Activated CD8-positive, alpha-beta memory T cell treated with anti-CD3 and anti-CD28 coated beads, Interleukin-2, amount 50 U/mL, for 4 hours (primary cell): ENCODE data around the gene MCRIP1.

Experiments used
- DNase-seq: peaks from one replicate; pipeline ENCODE4 v3.0.0-alpha.2; 2020

The MCRIP1 gene

DNA sequence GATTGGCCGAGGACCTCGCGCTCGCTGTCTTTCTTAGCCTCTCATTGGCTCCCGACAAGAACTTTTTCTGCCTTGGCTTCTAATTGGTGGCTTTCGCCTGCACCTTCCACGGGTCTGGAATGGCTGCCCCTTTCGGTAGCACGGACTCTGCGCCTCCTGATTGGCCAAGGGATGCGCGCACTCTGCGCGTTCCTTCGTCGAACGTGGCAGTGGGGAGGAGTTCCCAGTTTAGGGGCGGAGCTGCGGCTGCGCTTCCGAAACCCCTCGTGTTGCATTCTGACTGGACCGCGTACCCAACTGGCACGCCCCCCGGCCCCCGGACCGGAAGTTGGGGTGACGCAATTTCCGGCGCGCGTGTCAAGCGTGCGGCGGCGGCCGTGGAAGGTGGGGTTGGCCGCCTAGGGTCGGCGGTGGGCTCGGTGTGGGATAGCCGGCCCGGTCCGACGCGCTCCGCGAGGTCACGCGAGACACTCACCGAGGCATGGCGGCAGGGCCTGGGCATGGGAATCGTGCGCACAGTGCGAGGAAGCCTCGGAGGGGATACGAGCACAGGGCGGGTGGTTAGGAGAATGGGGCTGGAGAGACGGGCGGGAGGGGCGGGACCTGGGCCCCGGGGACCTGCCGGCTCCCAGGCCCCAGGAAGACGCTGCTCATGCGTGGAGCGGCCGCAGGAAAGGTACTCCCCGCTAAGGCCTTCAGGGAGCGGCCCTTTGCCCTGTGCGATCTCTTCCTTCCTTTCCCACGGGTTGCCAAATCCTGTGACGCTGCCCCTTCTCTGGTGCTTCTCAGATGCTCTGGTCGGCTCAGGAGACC, 27.9 kb upstream of the MCRIP1 start:
- peak; percentile 99 for DNase-seq

DNA sequence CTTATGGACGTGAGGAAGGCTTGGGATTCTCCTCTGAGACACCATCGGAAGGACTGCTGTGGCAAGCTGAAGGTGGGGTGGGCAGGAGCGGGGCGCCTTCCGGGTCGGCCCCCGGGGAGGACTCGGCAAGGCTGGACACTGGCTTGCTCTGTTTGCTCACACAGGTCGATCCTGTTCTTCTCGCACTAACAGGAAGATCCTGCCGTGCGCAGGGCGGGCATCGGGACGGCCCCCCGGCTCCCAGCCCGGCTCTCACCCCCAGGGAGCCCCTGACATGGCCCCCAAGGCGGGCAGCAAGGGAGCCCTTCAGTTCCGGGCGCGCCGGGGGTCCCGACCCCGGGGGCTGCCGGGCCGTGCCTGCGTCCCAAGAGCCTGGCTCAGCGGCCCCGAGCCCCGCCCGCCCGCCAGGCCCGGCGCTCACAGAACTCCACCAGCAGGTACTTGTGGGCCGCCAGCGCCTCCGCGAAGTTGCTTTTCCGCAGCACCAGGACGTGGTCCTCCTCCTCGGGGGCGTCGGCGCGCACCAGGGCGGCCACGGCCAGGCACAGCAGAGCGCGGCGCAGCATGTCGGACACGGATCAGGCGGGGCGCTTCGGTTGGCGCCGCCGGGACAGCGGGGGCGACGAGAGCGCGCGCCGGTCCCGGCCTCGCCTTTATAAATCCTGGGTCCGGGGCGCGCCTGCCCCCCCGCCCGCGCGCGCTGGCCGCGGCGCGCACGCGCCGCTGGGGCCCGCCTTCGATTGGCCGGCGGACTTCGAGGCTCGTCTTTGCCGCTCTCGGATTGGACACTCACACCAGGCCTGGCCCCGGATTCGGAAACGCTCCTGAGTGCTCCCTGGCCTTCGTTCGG, 27.0 kb upstream of the MCRIP1 start, which contains the start of gene P4HB:
Gene P4HB, minus strand, starts transcription at position 630 of the 850 bp plus-strand sequence. Its CDS starts 64 bp downstream, at position 566.
- DNase-seq: no peak

DNA sequence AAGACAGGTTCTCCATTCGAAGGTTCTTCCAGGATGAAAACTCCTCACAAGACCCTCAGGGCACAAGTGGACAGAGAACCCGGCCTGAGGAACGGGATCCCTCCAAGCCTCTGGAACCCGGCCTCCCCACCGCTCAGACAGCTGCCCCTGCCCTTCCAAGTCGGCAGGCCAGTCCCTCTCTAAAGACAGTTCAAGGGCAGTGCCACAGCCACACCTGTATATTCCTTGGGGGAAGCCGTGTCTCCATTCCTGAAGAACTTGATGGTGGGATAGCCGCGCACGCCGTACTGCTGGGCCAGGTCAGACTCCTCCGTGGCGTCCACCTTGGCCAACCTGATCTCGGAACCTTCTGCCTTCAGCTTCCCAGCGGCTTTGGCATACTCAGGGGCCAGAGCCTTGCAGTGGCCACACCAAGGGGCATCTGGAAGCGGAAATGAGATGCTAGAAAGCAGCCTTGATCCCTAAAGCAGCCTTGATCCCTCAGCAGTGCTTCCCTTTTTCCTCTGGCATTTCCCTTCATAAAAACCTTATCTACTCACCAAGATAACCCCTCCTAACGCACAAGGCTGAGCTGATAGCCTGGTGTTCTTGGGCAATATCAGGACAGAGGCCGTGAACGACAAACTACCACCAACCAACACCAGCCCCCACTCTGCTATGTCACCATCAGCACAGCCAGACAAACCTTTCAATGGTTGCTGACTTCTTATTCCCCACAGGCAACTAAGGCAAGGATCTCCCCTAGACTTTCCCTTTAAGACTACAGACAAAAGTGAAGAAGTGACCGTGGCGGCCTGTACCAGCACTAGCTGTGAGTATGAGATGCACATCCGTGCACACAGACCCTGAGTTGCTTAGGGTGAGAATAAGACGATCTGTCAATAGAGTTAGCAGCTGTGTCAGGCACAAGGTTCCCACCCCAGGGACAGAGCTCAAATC, 26.1 kb upstream of the MCRIP1 start:
- no peak for DNase-seq

DNA sequence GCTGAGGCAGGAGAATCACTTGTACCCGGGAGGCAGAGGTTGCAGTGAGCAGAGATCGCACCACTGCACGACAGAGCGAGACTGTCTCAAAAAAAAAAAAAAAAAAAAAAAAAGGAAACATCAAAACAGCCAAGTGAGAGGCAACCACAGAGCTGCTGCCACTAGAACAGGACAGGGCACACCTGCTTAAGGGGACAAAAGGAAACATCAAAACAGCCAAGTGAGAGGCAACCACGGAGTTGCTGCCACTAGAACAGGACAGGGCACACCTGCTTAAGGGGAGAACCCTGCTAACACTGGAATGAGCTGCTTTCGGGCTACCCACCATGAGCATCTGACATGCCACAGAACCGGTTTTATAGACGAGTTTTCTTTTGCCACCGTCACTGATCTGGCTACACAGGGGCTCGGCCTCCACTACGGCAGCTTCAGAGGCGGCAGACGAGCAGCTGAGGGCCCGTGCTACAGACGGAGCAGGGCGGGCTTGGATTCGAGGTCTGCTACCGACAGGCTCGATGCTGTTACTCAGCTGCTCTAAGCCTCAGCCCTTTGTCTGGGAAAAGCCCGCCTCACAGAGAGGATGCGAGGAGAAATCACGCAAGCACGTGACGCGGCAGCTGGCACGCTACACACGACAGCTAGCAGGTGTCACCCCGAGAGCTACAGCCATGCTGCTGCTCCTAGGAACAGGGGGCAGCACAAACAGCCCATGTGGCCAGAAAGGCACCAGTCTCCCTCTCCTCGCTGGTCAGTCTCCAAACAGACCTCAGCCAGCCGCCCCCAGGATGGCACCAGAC, 25.3 kb upstream of the MCRIP1 start:
- DNase-seq: no peak

DNA sequence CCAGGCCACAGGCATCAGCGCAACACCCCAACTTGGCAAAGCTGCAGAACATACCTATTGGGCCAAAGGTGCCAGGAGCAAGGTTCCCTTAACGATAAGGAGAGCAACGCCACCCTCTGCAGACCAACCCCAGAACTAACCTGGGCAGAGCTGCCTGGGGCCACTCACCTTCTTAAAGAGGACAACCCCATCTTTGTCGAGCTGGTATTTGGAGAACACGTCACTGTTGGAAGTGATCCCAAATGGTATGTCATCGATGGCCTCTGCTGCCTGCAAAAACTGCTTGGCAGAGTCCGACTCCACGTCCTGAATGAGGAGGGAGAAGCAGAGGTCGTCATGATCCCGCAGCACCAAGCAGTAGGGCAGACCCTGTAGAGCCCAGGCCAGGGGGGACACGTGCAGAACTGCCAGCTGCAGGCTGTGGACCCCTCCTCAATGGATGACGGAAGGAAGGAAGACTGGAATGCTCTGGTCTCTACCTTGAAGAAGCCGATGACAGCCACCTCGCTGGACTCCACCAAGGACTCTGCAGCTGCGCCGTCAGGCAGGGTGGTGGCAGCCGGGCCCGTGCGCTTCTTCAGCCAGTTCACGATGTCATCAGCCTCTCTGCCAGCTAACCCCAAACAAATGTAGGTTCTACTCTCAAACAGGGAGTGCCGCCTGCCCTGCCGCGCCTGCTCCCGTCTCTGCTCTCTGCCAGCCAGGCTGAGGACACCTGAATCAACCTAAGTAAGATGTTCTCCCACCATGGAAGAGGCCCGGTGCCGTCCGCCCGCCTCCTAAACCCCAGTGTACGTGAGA, 22.1 kb upstream of the MCRIP1 start:
- DNase-seq: no peak

DNA sequence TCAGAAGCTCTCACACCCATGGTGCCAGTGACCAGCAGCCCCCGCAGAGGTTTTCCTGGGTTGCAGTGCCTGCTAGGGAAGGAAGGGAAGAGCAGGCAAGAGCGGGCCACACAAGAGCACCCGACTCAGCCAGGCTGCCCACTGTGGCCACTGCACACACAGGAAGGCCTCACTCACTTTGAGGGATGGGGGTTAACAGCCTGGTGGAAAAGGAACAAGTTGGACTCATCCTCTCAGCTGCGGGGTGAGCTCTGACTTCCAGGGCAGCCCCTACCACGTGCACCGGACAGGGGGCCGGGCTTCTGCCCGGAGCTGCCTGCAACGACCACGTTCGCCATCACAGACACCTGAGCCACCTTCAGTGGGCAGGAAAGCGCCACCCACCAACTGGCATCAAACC, 19.1 kb upstream of the MCRIP1 start:
- DNase-seq: no peak

DNA sequence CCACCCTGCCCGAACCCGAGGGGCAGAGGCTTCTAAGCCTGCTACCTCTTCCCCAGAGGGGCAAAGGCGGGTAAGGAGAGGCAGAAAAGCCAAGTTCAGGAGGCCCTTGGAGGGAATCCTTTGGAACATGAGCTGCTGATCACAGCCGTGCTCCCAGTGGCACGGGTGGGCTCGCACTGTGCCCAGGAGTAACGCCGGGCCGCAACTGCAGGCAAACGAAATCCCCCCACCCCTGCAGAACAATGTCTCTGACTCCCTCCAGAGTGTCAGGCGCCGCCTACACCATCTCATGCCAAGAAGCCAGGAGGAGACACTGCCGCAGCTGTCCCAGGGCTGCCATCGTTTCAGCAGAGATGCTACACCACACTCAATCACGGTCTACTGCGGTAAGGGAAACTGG, 18.3 kb upstream of the MCRIP1 start:
- no peak for DNase-seq

DNA sequence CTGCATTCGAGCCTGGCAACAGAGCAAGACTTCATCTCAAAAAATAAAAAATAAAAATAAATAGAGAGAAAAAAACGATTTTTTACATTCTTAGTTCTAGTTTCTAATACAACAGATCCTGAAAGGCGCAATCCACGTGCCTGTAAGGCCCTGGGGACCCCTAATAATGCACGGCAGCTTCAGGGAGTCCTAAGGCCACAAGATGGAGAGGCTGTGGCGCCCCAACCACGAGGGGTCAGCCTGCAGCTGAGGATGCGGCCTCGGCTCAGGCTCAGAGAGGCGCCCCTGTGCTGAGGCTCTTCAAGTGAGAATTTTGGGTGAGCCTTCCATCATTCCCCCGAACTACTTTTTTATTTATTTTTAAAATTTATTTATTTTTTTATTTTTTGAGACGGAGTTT, 16.4 kb upstream of the MCRIP1 start:
- DNase-seq: no peak

DNA sequence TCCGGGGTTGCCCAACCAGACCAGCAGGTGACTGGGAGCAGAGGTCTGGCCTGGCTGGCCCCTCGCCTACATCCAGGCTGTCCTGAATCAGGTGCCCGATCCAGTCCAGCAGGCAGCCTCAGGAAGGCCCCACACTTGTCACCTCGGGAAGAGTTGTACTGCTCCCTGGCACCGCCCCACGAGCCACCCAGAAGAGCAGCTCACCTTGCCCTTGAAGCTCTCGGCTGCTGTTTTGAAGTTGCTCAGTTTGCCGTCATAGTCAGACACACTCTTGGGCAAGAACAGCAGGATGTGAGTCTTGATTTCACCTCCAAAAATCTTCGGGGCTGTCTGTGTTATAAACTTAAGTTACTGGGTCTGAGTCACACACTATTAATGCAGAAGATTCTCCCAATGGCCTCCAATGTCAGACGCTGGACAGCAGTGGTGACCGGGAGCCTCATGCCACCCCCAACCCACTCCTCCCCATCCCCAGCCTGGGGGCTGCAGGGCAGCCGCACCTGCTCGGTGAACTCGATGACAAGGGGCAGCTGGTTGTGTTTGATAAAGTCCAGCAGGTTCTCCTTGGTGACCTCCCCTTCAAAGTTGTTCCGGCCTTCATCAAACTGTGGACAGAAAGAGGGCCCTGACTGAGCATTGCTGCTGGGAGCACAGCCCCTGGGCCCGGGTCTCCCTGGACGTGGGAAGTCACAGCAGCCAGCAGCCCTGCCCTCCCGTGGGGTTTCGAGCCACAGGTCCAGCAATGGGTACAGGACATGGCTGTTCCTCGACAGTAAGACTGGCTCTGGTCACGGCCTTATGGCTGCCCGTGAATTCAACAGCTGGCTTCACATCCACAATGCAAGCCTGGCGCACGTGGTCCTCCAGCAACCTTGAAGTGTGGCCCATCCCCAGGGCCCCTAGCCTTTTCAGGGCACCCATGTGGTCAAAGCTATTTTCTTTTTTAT, 13.9 kb upstream of the MCRIP1 start:
- DNase-seq: no peak

DNA sequence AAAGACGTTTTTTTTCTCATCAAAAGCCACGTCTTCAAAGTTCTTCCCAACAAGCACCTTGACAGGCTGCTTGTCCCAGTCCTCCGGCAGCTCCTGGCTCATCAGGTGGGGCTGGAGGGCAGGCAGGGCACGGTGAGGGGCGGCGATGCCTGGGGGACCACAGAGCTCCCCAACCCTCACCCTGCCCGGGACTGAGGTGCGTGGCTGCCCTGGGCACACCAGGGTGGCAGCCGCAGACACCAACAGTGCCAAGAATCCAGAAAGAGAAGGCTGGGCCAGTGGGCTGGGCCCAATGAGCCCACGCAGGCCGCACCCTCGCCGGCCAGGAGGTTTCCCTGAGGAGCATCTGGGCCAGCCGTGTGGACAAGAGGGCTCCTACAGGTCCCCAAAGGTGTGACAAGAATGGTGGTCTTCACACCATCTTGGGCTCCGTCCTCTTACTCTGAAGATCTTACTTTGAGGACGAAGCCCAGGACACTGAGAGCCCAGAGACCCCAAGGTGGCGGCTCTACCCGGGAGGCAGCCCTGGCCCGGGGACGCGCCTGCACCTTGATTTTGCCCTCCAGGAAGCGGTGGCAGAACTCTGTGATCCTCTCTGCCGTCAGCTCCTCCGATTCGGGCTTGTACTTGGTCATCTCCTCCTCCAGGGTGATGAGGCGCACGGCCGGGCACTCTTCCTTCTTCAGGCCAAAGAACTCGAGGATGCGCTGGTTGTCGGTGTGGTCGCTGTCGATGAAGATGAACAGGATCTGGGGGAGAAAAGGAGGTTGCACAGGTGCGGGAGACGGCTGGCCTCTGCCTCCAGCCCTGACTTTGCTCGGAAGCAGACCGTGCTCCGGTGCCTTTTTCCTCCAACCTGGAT, 13.0 kb upstream of the MCRIP1 start:
- no peak for DNase-seq

DNA sequence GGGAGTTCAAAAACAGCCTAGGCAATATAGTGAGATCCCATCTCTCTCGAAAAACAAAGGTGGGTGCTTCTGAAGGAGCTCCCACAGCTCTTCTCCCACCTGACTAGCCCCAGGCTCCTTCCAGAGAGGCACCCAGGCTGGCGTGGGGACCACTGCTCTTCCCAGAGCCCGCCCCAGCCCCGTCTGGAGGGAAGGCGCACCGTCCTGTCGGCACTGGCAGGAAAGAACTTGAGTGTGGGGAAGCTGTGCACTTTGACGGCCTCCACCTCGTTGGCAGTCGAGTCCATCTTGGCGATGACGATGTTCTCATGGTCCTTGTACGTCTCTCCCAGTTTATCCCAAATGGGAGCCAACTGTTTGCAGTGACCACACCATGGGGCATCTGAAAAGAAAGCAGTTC, 12.3 kb upstream of the MCRIP1 start:
- no peak for DNase-seq

DNA sequence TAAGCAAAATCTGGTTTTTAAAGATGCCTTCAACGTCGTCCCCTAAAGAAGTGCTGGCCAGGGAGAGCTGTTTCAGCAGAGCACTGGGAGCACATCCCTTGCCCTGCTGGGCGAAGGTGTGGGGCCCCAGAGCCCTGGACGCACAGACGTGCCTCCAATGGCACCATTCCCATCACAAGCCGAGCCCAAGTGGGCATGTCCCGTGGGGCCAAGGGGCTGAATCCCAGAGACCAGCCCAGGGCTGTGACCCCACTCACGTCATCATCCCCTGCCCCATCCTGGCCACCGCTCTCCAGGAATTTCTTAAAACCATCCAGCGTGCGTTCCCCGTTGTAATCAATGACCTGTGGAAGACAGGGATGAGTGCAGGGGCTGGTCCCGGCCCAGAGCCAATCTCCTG, 11.8 kb upstream of the MCRIP1 start:
- DNase-seq: no peak

DNA sequence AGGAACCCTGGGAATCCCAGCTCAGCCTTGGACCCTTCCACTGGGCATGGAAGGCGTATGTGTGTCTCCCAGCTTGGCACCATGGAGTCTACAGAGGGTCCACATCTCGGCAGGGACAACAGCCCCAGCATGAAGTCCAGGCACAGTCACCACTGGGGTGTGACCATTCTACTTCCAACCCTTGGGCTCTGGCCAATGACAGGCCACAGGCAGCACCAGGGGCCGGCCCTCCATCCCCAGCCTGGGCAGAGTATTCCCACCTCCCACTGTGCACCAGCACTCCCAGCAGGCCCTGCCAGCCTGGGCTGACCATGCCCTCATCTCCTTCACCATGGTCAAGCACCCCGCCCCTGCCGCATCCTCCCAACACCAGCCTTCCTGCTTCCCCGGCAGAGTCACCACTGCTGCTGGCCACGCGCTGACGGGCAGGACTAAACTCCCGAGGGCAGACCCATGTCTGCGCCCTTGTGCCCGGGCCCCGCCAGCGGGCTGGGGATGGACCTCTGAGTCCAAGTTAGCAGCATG, 11.3 kb upstream of the MCRIP1 start:
- DNase-seq: no peak

DNA sequence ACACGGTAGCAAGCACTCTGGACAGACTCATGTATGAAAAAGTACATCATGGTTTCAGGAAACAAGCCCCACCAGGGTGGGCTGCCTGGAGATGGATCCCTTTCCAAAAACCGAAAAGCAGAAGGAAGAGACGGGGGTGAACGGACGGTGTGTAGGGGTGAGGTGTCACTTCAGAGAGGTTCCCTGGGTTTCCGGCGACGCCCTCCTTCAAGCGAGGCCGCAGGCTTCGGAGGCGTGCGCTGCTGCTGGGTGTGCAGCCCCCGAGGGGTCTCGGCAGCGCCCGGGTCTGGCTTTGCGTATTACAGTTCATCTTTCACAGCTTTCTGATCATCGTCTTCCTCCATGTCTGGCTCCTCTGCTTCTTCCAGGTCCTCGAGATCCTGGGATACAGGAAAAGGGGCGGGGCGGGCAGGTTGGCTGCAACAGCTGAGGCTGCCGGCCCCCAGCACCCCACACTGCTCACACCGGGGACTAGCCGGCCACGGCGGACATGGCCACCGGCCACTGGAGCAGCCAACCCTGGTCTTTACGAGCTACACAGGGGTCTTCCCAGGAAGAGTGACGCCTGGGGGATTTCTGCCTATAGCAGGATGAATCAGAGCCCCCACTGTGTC, 10.7 kb upstream of the MCRIP1 start:
- DNase-seq: no peak

DNA sequence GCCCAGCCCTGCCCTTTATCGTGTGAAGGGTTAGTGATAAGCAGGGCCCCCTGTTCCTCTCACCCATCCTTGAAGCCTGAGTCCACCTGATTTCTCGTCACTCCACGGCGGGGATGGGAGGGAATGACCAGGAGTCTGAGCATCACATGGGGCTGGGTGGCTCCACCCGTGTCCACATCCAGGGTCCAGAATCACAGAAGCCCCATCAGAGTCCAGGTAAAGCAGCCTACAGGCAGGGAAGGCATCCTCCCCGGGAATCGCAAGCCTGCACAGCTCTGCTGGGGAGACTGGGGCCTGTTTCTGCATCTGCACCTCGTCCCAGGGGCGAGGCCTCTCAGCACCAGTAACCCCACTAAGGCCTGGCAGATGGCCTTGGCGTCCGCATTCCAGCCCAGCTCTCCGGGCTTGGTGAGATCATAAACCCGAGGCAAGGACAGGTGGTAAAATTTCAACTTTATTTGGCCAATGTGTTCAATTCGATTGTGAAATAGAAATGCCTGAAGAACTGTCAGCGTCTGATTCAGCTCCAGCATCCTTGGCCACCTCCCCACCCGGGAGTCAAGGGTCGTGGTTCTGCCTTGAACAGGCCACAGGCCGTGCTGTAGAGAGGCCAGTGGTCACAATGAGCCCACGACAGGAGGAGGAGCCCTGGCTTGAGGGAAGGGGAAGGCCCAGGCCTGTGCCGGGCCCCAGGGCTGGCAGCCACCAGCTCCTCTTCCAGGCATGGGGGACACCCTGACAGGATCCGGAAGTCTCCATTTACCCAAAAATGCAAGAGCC, 9.8 kb upstream of the MCRIP1 start:
- no peak for DNase-seq

DNA sequence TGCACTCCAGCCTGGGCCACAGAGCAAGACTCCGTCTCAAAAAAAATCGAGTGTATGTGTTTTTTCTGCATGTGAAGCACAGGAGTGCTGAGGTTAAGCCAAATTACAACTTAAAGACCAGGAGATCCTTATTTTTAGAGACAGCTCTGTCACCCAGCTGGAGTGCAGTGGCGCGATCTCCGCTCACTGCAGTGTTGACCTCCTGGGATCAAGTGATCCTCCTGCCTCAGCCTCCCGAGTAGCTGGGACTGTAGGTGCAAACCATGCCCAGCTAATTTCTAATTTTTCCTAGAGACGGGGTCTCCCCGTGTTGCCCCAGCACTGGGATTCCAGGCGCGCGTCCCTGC, 9.3 kb upstream of the MCRIP1 start:
- no peak for DNase-seq

DNA sequence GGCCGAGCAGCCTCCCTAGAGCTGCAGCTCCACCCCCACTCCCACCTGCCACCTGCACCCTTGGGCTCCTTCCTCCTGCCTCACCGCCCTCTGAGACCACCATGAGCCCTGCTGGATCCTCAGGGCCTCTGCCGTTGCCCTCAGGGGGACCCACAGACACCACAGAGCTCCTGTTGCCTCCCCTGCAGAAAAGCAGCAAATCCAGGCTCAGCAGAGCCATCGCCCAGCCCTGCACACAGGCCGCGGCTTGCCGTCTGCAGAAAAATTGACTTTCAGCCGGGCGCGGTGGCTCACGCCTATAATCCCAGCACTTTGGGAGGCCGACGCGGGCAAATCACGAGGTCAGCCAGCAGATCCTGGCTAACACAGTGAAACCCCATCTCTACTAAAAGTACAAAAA, 8.8 kb upstream of the MCRIP1 start:
- no peak for DNase-seq
